ENCODE data around the gene TP53I13.
A peak's percentile ranks its signal among the peaks of the same experiment; 100 is the strongest.

The TP53I13 gene

DNA sequence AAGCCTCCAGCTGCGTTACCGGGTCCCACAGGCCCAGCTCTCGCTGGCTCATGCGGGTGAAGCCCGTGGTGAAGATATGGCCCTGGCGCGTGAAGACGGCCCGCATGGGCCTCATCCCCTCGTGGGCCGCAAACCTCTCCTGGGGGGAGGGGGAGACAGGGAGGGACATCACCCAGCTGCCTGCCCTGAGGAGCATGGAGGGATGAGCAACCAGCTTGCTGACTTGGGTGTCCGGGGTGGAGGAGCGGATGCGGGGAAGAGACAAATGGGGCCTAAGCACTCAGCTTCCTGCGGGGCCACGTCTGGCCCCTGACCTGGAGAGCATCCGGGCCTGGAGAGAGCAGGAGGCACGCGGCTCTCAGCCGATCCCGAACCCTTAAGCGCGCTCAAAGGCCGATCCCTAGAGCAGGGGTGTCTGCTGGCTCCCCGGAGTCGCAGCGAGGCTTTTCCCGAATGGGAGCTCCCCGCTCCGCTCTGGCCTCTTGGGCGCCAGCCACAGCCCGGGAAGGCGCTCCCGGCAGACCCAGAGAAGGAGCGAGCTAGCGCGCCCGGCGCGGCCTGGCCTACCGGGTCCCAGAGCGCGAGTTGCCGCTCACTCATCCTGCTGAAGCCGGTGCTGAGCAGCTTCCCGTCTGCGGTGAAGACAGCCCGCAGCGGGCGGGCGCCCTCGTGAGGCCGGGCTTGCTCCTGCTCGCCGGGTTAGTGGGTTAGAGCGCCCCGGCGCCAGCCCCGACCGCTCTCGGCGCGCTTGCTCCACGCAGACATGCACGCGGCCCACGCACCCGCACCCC, 49.2 kb downstream of the TP53I13 start:
- peak; percentile 86 for DNase-seq

DNA sequence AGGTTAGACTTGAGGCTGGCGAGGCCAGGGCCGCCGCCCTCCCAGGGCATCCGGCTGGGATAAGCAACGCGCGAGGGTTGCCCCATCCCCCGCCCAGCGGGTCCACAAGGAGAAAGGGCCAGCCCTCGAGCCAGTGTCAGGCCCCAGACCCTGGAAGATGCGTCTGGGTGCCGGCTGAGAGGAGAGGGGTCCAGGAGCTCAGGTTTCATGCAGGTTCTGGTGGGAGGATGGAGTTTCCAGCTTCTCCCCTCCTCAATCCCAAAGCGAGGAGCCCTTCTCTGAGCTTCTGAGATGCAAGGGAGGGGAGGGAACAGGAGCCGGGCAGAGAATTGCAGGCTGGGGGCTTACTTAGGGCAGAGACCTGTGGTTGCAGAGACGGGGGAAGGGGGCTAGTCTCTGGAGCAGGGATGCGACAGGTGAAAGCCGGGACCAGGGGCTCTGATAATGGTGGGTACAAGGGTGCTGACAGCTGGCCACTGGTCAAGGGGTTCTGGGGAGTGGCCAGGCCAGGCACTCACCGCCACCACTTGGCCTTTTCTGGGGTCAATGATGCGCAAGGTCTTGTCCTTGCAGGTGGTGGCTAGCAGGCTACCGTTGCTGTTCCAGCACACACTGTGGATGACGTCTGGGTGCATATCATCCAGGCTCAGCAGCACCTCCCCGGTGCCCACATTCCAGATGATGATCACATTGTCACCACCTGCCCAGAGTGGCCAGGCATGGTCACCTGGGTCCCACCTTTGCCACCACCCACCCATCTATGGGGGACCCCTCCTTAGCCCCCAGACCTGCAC, 50.0 kb downstream of the TP53I13 start:
- DNase-seq = no peak

DNA sequence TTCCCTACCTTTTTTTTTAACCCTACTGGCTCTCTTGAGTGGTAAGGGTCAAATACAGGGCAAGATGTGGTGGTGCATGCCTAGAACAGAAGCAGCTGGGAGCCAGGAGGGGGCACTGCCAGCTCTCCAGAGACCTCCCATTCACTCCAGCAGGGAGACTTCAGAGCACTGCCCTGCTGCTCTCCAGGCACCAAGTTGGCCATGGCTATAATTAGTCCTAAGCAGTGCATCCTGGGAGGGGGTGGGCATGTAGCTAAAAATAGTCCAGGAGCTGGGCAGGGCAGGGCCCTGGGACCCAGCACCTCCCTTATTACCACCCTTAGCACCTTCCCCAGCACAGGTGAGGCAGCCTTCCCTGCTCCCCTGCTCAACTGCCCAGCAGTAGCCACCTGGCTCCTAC, 50.8 kb downstream of the TP53I13 start:
- peak; percentile 23 for DNase-seq

DNA sequence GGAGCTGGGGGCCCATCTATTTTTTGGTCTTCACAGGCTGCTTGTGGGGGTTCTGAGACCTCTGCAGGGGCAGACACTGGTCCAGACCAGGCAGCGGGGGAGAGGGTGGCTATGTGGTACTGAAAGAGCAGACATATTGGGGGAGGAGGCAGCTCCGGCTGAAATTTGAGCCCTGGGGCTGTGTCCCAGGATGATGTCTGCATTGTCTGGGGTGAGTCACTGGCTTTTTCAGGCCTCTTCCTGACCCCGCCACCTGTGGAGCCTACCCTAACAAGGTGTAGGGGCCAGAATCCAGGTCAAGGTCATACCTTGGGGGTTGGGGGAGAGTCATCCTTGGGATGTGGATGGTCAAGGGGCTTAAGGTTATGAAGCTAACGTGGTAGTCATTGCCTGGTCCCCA, 51.8 kb downstream of the TP53I13 start:
- DNase-seq = no peak

DNA sequence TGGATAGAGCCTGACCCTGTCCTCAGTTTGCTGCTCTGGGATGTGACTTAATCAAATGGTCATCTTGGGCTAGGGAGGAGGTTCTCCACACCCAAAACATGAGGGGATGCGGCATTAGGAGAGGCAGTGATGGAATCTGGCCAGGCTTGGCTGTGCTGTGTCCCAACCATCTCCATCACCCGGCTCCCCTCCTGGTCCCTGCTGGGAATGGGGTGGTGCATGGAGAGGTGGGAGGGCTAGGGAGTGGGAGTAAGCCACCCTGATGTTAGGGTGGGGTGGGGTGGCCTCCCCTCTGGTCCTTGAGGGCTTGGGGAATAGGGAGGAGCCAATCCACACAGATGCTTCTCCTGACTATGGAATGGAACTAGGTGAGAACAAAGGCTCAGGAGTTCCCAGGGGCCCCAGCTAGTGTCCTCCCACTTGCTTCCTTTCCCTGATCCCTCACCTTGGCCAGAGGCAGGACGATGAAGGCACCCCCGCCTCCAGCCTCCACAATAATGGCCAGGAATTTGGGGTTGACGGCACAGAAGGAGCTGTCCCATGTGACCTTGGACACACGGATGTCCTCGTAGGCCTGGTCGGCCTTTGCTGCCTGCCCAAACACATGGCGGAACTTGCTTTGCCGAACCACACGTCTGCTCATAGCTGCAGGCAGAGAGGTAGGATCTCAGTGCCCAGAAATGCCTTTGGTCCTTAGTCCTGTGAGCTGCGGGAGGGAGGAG, 52.4 kb downstream of the TP53I13 start:
- DNase-seq = no peak

DNA sequence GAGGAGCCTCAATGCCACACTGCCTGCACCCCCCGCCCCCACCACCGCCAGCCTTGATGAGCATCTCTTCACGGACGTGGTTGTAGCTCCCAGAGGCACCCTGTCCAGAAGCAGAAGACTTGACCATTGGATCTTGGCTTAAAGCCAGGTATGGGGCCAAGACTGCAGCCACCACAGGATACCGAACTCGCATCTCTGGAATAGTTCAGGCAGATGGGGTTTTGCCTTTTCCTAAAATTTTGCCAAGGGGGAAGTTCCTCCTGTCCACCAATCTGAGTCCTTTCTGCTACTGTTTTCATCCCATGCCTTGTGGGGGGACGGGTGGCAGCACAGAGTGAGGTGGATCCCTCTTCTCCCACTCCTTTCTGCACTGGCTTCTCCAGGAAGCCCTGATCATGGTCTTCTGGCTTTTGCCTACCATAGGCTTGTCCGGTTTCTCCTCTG, 53.3 kb downstream of the TP53I13 start:
- DNase-seq = no peak

All from GDM1 (cell line).